GM19240 (cell line): ENCODE data around the gene RAB17.
"Not testable (repeated sequence)": the region's sequence is repeated elsewhere in the genome, so short reads cannot be mapped to it uniquely, and the experiment has no call there.

Experiments used
- DNase-seq: peaks from one replicate; pipeline ENCODE4 v3.0.0; 2011; ENCODE audit warnings: low spot score; ENCODE audit not compliant: insufficient read length

RAB17 gene

DNA sequence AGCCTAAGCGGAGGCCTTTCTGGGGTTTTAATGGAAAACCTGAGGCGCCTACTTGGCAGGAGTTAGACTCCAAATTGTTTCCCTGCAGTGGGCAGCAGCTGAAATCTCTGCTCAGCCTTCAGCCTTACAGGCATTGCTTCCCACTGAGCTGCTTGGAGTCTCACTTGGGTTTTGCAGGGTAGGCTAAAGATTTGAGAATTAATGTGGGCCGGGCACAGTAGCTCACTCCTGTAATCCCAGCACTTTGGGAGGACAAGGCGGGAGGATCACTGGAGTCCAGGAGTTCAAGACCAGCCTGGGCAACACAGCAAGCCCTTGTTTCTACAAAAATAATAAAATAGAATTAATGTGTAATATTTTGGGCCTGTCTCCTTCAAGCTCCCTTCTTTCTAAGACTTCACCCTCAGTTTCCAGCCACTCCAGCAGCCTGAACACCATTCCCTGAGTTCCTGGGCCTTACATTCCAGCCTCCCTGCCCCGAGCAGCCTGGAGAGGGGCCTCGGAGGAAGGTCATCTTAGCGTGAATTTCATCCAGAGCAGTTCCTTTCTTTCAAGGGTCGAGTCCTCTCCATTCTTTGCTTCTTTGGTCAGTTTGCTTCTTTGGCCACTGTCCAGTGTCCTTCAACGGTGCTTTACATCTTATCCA lies 9.1 kb upstream of the RAB17 start:
- no peak for DNase-seq

DNA sequence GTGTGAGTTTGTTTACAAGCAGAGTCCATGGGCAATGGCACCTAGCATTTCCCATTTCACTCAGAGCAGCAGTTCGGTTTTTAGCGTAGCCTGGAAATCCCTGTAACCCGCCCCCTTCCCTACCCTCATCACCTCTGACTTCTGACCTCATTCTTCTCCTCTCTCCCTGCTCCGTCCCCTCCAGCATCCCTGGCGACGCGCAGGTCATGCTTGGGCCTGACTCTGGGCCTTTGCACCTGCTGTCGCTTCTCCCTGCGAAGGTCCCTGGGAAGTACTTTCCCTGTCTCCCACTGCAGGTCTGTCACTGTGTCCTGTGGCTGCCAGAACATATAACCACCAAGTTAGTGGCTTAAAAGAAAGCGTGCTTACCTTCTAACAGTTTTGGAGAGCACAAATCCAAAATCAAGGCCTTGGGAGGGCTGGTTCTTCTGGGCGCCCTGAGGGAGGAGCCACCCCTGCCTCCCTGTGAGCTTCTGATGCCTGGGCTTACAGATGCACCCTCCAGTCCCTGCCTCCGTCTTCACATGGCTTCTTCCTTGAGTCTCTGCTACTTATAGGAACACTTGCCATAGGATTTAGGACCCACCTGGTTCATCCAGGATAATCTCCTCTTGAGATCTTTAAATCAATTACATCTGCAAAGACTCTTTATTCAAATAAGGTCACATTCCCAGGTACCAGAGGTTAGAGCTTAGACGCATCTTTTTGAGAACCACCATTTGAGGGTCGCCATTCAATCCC lies 8.1 kb upstream of the RAB17 start:
- DNase-seq, result no peak

DNA sequence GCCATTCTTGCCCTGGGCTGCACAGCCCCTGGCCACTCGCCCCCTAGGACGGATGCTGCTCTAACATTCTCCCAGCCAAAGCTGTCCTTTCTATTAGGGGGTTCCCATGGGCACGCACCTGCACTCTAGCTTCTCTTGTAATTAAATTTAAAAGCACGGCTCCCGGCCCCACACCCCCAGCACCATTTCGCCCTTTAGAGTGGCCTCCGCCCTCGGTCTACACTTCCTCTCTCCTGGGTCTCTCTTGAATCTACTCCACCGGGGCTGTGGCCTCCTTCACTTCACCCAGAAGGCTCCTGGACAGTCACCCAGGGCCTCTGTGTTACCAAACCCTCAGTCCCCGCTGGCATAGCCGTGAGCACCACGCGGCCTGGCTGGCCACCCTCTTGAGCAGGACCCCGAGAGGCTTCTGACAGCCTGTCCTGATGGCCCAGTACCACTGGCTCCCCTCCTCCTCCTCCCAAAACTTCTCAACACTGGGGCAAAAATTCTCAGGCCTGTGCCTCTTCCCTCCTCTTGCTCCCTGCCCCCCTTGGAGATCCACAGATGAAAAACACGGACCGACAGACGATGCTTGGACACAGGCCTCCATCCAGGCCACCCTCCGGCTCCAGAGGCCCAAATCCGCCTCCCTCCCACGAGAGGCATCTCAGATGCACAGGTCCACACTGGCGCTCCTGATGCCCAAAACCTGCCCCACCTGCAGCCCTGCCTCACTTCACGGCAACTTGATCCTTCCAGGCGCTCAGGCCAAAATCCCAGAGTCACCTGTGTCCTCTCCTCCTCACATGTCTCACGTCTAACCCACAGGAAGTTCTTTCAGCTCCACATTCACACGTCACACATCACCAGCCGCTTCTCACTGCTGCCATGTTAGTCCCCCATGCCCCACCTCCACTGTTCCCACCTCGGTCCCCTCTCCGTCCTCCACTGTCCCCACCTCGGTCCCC lies 6.9 kb upstream of the RAB17 start:
- DNase-seq, result no peak

DNA sequence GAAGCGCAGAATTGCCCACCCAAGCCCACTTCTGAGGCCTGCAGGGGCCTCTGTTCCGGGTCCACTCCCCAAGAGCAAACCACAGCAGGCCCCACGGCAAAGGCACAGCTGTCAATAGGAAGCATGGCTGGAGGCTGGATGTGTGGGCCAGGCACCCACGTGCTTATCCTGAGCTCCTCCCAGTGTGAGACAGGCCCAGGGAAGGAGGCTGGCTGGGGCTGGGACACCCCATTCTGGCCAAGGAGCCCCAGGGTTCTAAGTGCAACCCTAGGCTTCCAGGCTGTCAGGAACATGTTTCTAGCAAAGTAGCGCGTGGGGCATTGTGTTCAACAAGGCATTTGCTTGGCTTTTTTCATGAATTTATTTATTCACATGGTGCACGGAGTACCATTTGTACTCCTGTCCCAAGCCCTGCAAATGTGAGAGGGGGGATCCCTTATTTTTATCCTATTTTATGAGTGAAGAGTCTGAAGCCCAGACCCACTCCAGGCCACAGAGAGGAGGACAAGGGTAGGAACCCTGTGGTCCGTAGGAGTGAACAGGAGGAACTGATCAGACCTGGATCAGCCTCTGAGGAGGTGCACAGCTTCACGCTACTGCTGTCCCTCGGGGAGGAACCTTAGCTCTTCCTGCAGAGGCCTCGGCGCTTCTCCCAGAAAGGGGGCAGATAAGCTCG lies 6.1 kb upstream of the RAB17 start:
- DNase-seq, result no peak

DNA sequence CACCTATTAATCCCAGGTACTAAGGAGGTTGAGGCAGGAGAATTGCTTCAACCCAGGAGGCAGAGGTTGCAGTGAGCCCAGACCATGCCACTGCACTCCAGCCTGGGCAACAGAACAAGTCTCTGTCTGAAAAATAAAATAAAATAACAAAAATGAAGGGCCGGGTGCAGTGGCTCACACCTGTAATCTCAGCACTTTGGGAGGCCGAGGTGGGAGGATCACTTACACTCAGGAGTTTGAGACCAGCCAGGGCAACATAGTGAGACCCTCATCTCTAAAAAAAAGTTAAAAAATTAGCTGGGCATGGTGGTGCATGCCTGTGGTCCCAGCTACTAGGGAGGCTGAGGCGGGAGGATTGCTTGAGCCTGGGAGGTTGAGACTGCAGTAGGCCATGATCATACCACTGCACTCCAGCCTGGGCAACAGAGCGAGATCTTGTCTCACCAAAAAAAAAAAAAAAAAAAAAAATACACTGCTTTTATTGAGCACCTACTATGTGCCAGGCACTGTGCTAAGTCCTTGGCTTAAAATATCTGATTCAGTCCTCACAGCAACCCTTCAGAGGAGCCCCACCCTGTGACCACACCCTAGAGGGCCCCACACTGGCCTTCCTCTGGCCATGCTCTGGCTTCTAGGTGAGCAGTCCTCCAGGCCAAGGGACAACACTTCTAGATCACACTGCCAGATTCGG lies 5.4 kb upstream of the RAB17 start:
- not testable (repeated sequence) for DNase-seq

DNA sequence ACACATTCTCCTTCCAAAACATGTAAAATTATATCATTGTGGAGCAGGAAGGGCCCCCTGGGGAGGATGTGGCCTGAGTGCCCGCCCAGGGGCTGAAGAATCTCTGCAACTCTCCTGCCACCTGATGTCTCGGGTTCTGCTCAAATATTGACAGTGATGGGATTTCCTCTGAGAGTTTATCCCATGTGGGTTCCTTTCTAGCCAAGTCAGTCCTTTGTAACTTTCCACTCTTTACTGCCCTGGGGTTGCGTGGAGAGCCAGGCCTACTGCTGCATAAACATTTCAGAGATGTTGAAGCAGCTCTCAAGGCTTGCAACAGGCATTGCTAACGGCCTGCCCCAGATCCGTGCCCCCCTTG lies 4.0 kb upstream of the RAB17 start:
- DNase-seq, result no peak

DNA sequence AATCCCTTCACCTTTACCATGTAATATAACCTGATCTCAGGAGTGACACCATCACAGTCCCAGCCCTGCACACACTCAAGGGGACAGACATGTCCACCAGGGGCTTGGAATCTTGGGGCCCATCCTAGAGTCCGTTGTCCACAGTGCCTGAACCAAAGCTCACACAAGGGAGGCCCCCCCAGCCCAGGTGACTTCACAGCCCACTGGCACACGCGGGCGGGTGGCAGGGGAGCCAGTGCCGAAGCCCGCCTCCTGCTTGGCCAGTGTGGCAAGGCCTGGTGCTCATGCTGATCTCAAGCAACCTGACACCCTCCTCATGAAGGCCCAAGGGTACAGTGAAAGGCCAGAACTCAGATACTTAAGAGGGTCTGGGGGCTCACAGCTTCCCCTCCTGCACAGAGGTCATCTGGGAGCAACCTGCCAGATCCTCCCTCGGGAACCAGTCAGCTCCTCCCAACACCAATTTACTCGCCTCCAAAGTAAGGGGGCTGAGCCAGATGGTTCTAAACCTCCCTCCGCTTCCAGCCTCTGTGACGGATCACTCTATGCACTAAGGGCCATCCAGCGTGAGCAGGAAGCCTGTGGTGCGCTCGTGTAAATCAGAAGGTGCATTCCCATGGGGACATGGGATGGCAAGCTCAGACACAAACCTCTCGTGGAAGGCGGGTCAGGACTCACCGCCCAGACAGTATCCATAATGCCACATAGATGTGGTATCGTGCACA lies 3.2 kb upstream of the RAB17 start:
- no peak for DNase-seq

DNA sequence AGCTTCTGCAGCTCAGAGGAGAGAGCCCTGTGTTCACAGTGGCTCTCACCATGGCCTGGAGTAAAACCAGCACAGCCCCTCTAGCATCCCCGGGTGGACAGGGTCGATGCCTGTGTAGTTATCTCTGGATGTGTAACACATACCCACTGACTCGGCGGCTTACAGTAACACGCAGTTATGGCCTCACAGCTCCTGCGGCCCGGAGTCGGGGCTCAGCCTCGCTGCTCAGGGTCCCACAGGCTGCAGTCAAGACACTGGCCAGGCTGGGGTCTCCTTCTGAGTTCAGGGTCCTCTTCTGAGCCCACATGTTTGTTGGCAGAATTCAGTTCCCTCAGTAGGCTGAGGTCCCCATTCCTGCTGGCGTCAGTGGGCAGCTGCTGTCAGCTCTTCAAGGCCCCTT lies 2.5 kb upstream of the RAB17 start:
- DNase-seq, result no peak

DNA sequence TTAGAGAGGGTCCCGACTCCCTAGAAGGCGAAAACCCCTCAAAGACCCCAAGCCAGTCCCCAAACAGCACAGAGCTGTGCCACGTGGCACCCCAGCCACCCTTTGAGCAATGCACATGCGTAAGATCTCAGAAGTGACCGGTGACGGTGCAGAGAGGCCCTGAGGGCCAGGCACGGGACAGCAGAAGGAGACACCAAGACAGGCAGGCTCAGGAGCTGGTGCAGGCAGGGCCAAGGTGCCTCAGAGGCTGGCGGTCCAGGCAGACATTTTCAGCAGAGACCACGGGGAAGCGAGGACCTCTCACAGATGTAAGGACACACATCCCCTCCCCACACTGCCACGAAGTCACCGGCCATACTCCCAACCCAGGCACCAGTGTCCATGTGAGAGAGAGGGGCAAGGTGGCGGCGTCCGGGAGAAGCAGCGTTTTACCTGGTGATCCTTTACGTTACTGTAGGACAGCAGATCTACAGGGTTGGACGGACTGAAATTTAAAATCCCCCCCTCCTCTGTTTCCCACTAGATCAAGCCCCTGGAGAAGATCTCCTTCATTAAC lies 2.0 kb upstream of the RAB17 start:
- DNase-seq, result no peak

DNA sequence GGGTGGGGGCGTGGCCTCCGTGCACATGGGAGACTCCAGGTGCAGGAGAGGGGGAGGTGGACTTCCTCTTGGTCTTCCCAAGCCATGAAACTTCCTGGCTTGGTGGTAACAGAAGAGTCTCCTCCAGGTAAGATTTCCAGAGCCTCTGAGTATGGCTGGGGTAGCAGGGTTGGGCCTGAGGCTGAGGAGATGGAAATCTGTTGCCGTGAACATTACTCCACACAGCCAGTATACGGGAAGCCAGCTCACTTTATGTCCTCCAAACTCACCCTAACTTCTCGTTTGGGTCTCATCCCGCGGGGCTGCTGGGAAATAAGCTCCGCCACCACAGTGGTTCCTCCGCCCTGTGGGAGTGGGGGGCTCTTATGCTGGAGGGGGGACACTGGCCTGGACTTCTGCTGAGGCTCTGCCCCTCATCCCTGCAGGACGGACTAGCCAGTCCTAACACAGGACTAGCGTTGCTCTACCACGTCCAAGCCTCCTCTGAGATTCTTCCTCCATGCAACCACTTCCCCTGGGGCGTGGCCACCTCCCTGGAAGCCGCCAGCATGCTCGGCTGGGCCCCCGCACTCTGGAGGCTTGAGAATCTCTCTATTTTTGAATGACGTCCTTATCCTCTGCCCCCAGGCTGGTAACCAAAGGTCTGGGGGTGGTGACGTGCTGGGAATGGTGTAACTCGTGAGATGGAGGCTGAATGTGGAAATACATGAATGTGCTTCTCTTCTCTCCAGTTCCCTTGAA lies 777 bp upstream of the RAB17 start:
- no peak for DNase-seq

DNA sequence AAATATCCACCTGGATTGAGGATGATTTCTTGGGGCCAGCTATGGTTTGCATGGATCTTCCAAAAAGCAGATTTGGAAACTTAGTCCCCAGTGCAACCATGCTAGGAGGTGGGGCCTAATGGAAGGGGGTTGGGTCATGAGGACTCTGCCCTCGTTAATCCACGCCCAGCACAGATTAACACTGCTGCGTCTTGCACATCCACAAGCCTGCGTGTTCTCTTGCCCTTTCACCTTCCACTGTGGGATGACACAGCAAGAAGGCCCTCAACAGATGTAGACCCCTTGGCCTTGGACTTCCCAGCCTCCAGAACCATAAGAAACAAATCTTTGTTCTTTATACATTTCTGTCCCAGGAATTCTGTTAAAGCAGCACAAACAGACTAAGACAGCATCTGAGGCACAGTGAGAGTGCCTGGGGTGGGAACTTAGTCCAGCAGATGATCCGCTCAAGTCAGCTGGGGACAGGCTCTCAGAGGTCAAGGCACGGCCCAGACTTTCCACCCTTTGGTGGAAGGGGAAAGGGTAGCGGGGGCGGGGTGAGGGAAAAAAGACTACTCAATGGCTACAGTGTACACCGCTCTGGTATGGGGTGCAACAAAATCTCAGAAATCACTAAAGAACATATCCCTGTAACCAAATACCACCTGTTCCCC lies 2.4 kb downstream of the RAB17 start:
- DNase-seq, result no peak

DNA sequence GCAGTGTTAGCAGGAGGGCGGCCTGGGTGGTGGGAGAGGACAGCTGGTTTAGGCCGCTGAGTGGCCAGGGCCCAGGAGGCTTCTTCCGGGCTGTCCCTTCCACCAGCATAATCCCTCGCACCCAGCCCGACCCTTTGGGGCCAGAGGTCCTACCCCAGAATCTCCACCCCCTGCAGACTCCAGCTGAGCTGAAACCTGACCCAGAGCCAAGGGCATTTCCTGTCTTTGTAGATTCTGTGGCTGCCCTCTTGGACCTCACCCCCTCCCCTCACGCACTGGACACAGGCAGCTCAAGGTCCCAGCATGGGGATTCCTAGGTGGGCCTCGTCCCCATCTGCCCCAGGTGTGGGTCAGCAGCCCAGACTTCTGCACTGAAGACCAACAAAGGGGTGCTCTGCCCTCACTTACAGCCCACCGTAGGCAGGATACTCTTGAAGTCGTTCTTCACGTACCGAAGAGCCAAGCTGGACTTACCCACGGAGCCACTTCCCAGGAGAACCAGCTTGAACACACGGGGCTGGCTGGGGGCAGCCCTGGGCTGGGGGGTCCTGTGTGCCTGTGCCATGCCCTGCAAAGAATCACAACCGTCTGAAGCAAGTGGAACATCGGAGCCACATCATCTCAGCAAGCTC lies 4.8 kb downstream of the RAB17 start:
- no peak for DNase-seq

DNA sequence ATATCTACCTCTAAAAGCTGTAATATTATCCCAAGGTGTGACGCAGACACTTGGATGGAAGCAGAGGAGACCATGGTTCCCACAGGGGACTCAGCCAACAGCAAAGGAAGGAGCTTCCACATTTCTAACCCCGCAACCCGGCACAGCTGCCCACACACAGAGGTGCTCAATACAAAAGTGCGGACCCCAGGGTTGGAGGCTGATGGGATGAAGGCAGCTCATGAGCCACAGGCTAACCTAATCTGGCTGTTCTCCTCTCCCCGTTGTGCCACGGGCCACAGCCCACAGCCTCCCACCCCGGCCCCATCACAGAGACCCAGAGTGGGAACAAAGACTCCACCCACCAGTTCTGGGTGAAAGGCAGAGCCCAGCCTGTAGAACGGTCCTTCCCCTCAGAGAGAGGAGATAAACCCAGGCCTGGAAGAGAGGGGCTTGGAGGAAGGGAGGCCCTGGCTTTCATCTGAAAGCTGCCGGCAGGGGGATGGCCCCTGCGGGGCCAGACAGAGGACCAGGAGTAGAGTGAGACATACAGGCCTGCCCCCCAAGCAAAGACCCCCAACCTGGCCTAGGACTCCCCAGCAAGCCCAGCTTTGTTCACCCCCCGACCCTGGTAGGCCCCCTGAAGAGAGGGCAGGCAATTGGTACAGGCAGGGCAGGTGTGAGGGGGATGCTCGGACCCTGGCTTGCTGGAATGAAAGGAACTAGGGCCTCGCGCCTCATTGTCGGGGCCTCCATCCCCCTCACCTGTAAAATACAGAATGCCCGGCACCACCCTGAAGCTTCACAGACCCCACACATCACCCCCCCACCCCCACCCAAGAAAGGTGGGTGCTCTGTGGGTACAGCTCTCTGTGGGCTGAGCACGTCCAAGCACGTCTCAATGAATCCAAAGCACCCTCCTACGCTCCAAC lies 6.9 kb downstream of the RAB17 start:
- DNase-seq, result no peak

DNA sequence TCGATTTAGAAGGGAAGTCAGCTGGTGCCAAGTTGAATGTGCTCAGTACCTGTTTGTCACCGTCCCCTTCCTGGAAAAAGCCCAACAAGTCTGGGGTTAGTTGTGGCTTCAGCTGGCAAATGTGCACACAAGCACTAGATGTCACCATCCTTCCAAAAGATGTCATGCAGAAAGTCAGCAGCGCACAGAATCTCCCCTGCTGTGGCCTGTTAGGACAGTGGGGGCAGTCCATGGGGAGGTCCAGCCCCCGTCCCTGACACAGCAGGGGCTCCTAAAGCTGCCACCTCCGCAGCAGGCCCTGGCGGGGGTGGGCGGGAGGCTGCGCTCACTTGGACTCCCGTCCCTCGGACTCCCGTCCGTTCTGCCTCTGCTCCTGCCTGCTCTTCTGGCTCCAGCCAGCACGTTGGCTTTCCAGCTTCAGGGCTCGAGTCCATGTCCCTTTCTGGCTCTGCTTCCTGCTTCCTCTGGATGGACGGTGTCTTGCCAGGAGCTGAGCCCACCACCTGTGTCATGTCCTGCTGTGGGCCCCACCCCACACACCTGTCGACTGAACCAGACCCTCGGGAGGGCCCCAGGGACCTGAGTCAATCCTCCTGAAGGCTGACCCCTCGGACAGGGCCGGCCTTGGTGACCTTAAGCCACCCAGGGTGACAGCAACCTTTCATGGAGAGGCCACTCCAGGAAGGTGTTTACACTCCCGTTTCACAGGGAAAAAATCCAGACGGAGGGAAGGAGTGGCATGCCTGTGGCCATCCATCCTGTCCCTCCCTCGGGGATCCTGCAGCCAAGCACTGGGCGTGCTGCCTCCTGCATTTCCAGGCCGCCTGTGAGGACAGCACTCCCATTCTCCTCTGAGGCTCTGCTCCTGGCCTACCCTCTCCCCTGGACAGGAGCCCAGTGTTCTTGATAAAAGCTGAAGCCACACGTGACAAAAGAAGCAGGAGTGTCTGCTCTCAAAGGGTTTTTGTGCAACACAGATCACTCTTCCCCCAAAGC lies 8.5 kb downstream of the RAB17 start:
- peak; percentile 21 for DNase-seq

DNA sequence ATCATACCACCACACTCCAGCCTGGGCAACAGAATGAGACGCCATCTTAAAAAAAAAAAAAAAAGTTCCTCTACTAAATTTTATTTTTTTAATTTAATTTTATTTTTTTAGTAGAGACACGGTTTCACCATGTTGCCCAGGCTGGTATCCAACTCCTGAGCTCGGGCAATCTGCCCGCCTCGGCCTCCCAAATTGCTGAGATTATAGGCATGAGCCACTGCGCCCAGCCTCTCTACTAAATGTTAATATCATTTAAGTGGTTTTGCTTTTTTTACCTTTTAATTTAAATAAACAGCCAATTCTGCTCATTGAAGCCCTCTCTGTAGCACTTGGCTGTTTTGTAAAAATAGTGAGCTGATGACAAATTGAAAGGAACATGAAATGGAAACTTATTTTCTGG lies 9.2 kb downstream of the RAB17 start:
- no peak for DNase-seq
